Measurements from ENCODE around the gene RBBP6. TPM values are rescaled to one million over a fixed set of nuclear protein-coding genes. Genes with fewer than 3 reads are reported as not detected.
"Not testable (repeated sequence)": the region's sequence is repeated elsewhere in the genome, so short reads cannot be mapped to it uniquely, and the experiment has no call there.

Gene RBBP6
- total RNA-seq, 2 donors from 2014 or later, result 83.2 to 92.7 TPM

GRCh38 chr16:24609740-24610415 is 70.5 kb downstream of the RBBP6 start:
- peak; percentile 10 for DNase-seq (ENCODE audit: low spot score)
- WGBS, result under 1% methylated on average over 22 of the region's 22 CpGs

GRCh38 chr16:24610416-24610755 is 71.0 kb downstream of the RBBP6 start:
- Histone ChIP-seq H3K36me3 (no peaks in the 10 kb centered on the region), H3K4me1 (replicated peaks) (no peaks in the 10 kb centered on the region), H3K27ac (no peak overlapping the region), H3K4me3 (no peak overlapping the region), H3K9me3 (no peaks in the 10 kb centered on the region), H3K27me3 (replicated peaks; ENCODE audit: insufficient read depth) (peaks cover 2% of the 10 kb centered on the region)
- intact Hi-C loops (cut with DNase I), result no loop called here
- TF ChIP-seq POLR2A (IDR thresholded peaks at IDR 0.05) (no peak), CTCF (IDR thresholded peaks at IDR 0.05) (no peak), POLR2AphosphoS5 (IDR thresholded peaks at IDR 0.05) (no peak)
- 3% methylated on average over 13 of the region's 13 CpGs for WGBS
- DNase-seq (ENCODE audit: low spot score), result no peak

More at GRCh38 chr16:24609740-24610415, 70.5 kb downstream of the RBBP6 start:
- no peaks in the 10 kb centered on the region for H3K4me1 ChIP-seq (replicated peaks)
- no peaks in the 10 kb centered on the region for H3K36me3 ChIP-seq
- no peak overlapping the region for H3K27ac ChIP-seq
- H3K4me3 ChIP-seq, result peak overlapping the region in 1 of 2 donors; percentile 2
- no peaks in the 10 kb centered on the region for H3K9me3 ChIP-seq
- H3K27me3 ChIP-seq (replicated peaks; ENCODE audit: insufficient read depth), result peaks cover 2% of the 10 kb centered on the region
- TF ChIP-seq POLR2A (IDR thresholded peaks at IDR 0.05) (no peak), POLR2AphosphoS5 (IDR thresholded peaks at IDR 0.05) (no peak), CTCF (IDR thresholded peaks at IDR 0.05) (no peak)
- intact Hi-C loops (cut with DNase I), result no loop called here

GRCh38 chr16:24611310-24611709 is 71.9 kb downstream of the RBBP6 start:
- Histone ChIP-seq H3K36me3 (no peaks in the 10 kb centered on the region), H3K4me1 (replicated peaks) (no peaks in the 10 kb centered on the region), H3K9me3 (no peaks in the 10 kb centered on the region), H3K4me3 (no peak overlapping the region), H3K27me3 (replicated peaks; ENCODE audit: insufficient read depth) (peaks cover 2% of the 10 kb centered on the region), H3K27ac (no peak overlapping the region)
- no peak for TF ChIP-seq POLR2A (IDR thresholded peaks at IDR 0.05)
- no peak for TF ChIP-seq POLR2AphosphoS5 (IDR thresholded peaks at IDR 0.05)
- no peak for TF ChIP-seq CTCF (IDR thresholded peaks at IDR 0.05)
- 69% methylated on average over 11 of the region's 11 CpGs for WGBS
- DNase-seq (ENCODE audit: low spot score), result no peak
- intact Hi-C loops (cut with DNase I), result no loop called here

GRCh38 chr16:24612656-24613055 is 73.3 kb downstream of the RBBP6 start:
- no peaks in the 10 kb centered on the region for H3K36me3 ChIP-seq
- no peak for DNase-seq (ENCODE audit: low spot score)
- no peak overlapping the region for H3K27ac ChIP-seq
- 80% methylated on average over 4 of the region's 4 CpGs for WGBS
- intact Hi-C loops (cut with DNase I), result no loop called here
- H3K27me3 ChIP-seq (replicated peaks; ENCODE audit: insufficient read depth), result peaks cover 2% of the 10 kb centered on the region
- TF ChIP-seq CTCF (IDR thresholded peaks at IDR 0.05) (no peak), POLR2AphosphoS5 (IDR thresholded peaks at IDR 0.05) (no peak), POLR2A (IDR thresholded peaks at IDR 0.05) (no peak)
- H3K9me3 ChIP-seq, result no peaks in the 10 kb centered on the region
- no peaks in the 10 kb centered on the region for H3K4me1 ChIP-seq (replicated peaks)
- no peak overlapping the region for H3K4me3 ChIP-seq

- H3K27ac ChIP-seq; H3K27me3 ChIP-seq (replicated peaks; ENCODE audit: insufficient read depth); H3K4me1 ChIP-seq (replicated peaks); H3K9me3 ChIP-seq; H3K36me3 ChIP-seq; H3K4me3 ChIP-seq; DNase-seq (ENCODE audit: low spot score); intact Hi-C loops (cut with DNase I): not testable (repeated sequence)
- WGBS, result 97% methylated on average over 5 of the region's 5 CpGs
These were observed 73.9 kb downstream of the RBBP6 start for GRCh38 chr16:24613267-24613666.

Data from prostate gland (tissue), 2 donors.